CD4-positive, alpha-beta T cell treated with Interleukin-6 for 4 hours (primary cell): ENCODE data around the gene MACROD2.

ENCODE experiments used
- DNase-seq: peaks from one replicate; pipeline ENCODE4 v3.0.0-alpha.2; 2020; ENCODE audit warnings: mixed read lengths

The MACROD2 gene

GRCh38 chr20:16069389-16070010 is 2074.2 kb downstream of the MACROD2 start:
- no peak for DNase-seq

DNA sequence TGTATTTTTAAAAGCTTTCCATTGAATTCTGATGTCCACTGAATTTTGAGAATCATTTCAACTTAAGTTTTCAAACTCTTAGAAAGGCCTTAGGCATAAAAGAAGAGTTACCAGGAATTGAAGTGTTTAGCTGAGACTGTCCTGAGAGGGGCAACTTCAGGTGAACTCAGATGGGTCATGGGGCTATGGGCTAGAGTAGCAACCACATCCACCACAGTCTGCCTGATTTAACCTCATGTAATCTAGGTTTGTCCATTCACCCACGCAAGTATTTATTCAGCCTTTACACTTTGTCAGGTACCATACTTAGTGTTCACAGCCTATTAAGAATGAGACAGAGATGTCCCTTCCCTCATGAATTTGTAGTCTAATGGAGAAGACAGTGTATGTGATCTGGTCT is 2076.9 kb downstream of the MACROD2 start:
- DNase-seq = no peak

DNA sequence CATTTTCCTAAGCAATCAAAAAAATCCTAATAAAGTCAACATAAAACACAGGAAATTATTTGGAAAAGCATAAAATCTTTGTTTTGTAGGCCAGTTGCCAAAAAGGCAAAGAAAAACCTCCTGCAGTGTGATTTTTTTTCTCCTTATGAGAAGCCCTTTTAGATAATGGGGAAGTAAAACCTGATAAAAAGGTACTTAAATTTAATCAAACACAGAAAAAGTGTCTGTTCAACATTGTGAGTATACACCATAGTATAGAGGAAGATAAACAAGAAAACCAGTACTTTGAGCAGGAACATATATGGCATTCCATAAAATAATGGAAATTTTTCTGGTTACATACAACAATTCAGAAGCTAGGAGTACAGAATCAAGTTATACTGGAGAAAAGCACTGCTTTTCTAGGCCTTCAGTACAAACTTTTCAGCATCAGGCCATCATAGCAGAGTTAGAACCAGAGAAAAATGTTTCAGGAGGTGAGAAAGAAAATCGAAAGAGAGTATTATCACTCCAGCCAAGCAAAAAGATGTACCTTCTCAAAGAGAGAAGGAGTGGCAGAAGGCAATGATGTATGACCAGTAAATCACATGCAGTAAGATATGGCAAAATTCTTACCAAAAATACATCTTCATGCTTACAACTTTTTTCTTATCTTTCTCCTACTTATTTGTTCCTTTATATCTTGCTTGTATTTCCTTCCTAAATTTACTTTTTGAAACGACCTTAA is 2083.0 kb downstream of the MACROD2 start:
- no peak for DNase-seq

DNA sequence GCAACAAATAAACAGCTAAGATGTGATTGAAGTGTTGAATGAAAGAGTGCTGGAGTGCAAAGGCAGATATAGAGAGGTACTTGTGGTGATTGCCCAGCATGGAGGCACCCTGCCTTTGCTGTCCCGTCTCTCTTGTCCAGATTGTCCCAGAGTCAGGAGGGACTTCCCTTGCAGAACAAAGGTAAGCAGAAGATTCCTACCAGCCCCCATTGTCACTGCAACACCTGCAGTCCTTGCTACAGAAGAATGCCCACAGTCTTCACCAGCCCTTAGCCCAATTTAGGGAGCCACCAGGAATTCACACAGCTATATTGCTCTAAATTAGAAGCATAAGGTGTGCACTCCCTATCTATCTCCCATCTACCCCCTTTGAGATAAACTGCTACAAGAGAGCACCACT is 2086.1 kb downstream of the MACROD2 start:
- no peak for DNase-seq

DNA sequence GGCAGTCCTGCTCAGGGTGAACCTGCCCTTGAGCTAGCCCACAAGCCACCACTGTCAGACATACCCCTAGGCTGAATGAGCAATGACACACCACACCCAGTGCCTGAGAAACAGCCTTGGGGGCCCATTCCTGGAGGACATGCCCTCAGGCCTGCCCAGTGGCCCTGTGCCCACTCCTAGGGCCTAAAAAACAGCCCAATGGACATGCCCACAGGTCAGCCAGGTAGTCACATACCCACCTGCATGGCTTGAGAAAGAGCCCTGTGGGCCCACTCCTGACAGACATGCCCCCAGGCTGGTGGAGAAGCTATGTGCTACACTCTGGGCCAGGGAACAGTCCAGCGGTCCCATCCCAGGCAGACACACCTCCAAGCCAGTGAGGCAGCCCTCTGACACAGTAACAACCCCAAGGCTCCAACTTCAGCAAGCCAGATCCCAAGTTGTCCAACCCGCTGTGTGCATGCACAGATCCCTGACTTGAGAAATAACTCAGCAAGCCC is 2086.8 kb downstream of the MACROD2 start:
- no peak for DNase-seq

DNA sequence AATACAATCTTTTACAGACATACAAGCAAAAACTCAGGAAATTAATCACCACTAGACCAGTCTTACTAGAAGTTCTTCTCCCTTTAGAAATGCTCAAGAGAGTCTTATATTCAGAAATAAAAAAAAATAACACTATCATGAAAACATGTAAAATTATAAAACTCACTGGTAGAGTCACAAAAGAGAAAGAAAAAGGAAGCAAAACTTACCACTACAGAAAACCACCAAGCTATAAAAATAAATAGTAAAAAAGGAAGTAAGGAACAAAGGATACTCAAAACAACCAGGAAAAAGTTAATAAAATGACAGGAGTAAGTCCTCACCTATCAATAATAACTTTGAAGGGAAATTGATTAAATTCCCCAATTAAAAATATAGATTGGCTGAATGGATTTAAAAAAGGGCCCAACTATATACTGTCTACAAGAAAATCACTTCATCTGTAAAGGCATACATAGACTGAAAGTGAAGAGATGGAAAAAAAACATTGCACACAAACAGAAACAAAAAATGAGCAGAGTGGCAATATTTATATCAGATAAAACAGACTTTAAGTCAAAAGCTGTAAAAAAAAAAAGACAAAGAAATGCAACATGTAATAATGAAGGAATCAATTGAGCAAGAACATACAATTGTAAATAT is 2088.4 kb downstream of the MACROD2 start:
- no peak for DNase-seq

DNA sequence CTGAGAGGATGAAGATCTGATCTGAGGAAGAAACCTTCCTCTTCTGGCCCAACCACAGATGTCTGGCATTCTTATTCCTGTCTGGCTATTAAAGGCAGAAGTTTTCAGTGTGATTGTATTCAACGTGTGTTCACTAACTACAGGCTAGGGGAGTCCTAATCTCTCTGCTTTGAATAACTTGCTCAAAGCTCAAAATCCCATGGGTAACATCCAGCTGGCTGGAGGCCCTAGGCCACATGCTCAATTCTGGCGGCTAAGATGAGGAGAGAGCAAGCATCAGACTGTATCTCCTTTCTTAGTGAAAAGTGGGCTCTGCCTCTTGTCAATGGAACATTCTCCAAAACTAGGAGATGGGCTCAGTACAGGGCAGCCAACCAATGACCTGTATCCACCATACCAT is 2099.9 kb downstream of the MACROD2 start:
- DNase-seq = no peak

GRCh38 chr20:16096756-16097326 is 2101.5 kb downstream of the MACROD2 start:
- DNase-seq = no peak

- no peak for DNase-seq
Measured at GRCh38 chr20:16097788-16098187, 2102.5 kb downstream of the MACROD2 start.

DNA sequence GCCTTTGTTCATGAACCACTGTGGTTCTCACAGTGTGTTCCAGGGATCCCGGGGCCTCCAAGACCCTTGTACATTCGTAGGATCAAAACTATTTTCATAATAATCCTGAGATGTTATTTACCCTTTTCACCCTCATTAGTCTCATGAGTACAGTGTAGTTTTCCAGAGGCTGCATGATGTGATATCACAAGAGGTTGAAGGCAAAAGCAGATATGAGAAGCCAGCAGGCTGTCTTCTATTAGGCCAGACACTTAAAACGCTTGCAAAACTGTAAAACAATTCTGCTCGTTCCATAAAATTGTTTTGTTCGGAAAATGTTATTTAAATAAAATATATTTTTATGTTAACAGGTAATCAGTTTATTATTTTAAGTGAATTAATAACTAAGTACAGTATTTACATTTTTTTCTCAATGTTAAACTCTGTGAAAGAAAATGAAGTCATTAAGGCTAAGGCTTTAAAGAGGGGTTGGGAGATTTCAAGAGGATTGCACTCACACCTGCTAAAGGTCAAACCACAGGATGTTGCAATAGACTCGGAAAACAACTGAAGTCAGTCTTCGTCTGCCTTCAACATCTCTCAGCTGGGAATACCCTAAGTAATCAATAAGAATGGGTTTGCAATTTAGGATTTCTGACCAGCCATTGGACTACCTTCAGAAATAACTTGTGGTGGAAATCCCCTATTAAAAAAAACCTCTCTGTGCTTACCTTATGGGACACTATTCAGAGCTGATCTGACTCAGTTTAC is 2103.7 kb downstream of the MACROD2 start:
- DNase-seq = no peak

GRCh38 chr20:16100111-16100510 is 2104.8 kb downstream of the MACROD2 start:
- no peak for DNase-seq

GRCh38 chr20:16100767-16101166 is 2105.5 kb downstream of the MACROD2 start:
- no peak for DNase-seq
